ENCODE data around the gene TRPV2. TPM values are rescaled to one million over a fixed set of nuclear protein-coding genes. Genes with fewer than 3 reads are reported as not detected.

TRPV2 gene
- total and polyA plus RNA-seq, 7 donors, result 3.7 to 14.0 (median 9.3) TPM

DNA sequence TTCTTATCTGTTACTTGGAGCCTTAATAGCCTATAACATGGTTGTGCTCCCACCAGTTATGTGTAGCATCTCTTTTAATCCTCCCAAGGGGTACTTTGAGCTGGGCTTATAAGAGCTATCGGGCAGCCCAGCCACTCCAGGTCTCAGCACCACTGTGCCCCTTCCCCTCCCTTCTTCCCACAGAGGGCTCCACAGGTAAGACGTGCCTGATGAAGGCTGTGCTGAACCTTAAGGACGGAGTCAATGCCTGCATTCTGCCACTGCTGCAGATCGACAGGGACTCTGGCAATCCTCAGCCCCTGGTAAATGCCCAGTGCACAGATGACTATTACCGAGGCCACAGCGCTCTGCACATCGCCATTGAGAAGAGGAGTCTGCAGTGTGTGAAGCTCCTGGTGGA lies 7.0 kb downstream of the TRPV2 start:
- intact Hi-C loops (cut with DNase I), result no loop called here
- Histone ChIP-seq H3K36me3 (no peaks in the 10 kb centered on the region), H3K27ac (no peak overlapping the region), H3K27me3 (no peaks in the 10 kb centered on the region), H3K4me3 (no peak overlapping the region), H3K4me1 (peaks cover 0 to 25% (median 20%) of the 10 kb centered on the region in 4 donors), H3K9me3 (no peaks in the 10 kb centered on the region)
- DNase-seq, result no peak
- 94% methylated on average over 7 of the region's 7 CpGs for WGBS, 2 donors
- no peak for TF ChIP-seq CTCF (IDR thresholded peaks at IDR 0.05)
- no peak for TF ChIP-seq POLR2A (IDR thresholded peaks at IDR 0.05)
- no peak for TF ChIP-seq POLR2AphosphoS5 (IDR thresholded peaks at IDR 0.05)
- TF ChIP-seq EP300 (IDR thresholded peaks at IDR 0.05), result no peak

DNA sequence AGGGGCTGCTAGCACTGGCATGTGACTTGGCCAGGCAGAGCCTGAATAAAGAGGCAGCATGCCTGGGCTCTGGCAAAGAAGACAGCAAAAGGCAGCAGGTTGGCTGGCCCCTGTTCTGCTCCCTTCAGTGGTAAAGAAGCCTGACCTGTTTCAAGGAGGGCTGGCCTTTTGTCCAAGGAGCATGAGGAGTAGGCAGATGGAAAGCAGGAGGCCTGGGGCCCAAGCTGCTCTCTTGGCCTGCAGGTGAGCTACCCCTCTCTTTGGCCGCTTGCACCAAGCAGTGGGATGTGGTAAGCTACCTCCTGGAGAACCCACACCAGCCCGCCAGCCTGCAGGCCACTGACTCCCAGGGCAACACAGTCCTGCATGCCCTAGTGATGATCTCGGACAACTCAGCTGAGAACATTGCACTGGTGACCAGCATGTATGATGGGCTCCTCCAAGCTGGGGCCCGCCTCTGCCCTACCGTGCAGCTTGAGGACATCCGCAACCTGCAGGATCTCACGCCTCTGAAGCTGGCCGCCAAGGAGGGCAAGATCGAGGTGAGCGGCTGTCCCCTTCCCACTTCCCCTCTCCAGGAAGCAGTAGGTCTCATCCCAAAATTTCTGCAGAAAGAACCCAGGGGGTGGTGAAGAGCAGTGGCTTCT lies 8.0 kb downstream of the TRPV2 start:
- Histone ChIP-seq H3K9me3 (no peaks in the 10 kb centered on the region), H3K27me3 (no peaks in the 10 kb centered on the region), H3K36me3 (no peaks in the 10 kb centered on the region), H3K27ac (no peak overlapping the region), H3K4me3 (no peak overlapping the region), H3K4me1 (peaks cover 0 to 17% (median 15%) of the 10 kb centered on the region in 4 donors)
- no peak for DNase-seq
- WGBS, 2 donors, result 96% methylated on average over 10 of the region's 10 CpGs
- TF ChIP-seq CTCF (IDR thresholded peaks at IDR 0.05) (no peak), POLR2A (IDR thresholded peaks at IDR 0.05) (no peak), EP300 (IDR thresholded peaks at IDR 0.05) (no peak), POLR2AphosphoS5 (IDR thresholded peaks at IDR 0.05) (no peak)
- intact Hi-C loops (cut with DNase I), result no loop called here

- no peak for DNase-seq
- 63 to 86% methylated on average over 6 of the region's 6 CpGs for WGBS, 2 donors
- intact Hi-C loops (cut with DNase I), result no loop called here
- Histone ChIP-seq H3K4me3 (no peak overlapping the region), H3K36me3 (no peaks in the 10 kb centered on the region), H3K27me3 (no peaks in the 10 kb centered on the region), H3K27ac (no peak overlapping the region), H3K4me1 (peaks cover 0 to 3% (median under 1%) of the 10 kb centered on the region in 4 donors), H3K9me3 (no peaks in the 10 kb centered on the region)
- no peak for TF ChIP-seq CTCF (IDR thresholded peaks at IDR 0.05)
- TF ChIP-seq POLR2AphosphoS5 (IDR thresholded peaks at IDR 0.05), result no peak
- TF ChIP-seq POLR2A (IDR thresholded peaks at IDR 0.05), result no peak
- TF ChIP-seq EP300 (IDR thresholded peaks at IDR 0.05), result no peak
Measured at GRCh38 chr17:16425202-16425601, 9.8 kb downstream of the TRPV2 start.

DNA sequence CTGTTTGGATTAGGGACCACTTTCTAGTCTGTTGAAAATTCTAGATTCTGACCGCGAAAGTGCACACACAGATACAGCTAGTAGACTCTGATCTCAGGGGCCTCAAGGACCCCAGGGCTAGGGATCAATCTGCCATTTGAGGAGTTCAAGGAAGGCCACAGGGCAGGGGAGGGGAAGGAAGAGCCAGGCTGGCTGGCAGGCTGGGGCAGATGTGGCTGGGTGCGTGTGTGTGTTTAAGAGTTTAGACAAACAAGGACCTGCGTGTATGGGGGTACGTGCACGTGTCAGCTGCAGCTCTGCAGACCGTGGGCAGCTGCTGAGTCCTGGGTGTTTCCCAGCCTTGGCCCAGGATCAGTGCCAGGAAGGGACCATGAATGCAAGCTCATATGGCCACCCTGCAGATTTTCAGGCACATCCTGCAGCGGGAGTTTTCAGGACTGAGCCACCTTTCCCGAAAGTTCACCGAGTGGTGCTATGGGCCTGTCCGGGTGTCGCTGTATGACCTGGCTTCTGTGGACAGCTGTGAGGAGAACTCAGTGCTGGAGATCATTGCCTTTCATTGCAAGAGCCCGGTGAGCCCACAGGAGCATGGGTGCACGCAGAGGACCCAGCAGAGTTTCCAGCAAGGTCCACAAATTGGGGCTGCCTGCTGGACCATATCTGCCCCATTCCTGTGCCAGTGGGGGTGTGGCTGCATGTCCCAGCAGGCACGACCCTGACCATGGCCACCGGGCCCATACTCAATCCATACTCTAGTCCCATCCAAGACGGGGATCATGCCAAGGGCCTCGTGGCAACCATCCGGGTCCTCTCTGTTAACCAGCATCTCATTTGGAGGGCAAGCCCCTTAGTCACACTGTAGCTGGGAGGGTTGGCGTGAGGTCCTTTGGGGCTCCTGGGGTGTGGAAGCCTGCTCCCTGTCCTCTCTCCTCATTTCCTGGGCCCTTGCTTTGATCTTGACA lies 10.6 kb downstream of the TRPV2 start:
- DNase-seq, result no peak
- no peaks in the 10 kb centered on the region for H3K27me3 ChIP-seq
- H3K27ac ChIP-seq, result no peak overlapping the region
- no peaks in the 10 kb centered on the region for H3K9me3 ChIP-seq
- no peak overlapping the region for H3K4me3 ChIP-seq
- intact Hi-C loops (cut with DNase I), result no loop called here
- no peaks in the 10 kb centered on the region for H3K36me3 ChIP-seq
- peaks cover 0 to 3% (median 0%) of the 10 kb centered on the region in 4 donors for H3K4me1 ChIP-seq
- TF ChIP-seq EP300 (IDR thresholded peaks at IDR 0.05) (no peak), POLR2A (IDR thresholded peaks at IDR 0.05) (no peak), POLR2AphosphoS5 (IDR thresholded peaks at IDR 0.05) (no peak), CTCF (IDR thresholded peaks at IDR 0.05) (no peak)
- WGBS, 2 donors, result 63 to 82% methylated on average over 20 of the region's 20 CpGs
